ENCODE data around the gene ZNF512.

ZNF512 gene

GRCh38 chr2:27640722-27641245 lies 57.9 kb downstream of the ZNF512 start:
- no peak for DNase-seq

DNA sequence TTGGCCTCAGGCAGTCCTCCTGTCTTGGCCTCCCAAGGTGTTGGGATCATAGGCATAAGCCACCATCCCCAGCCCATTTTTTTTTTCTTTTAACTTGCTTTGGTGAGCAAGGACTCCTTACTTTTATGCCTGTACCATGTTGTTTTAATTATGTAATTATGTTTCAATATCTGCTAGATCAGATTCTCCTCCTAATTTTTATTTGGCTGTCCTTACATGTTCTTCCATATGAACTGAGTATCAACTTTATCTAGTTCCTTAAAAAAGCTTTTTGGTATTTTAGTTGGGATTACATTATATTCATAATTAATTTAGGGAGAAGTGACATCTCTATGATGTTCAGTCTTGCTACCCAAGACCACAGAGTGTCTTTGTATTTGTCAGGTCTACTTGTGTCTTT lies 62.4 kb downstream of the ZNF512 start:
- DNase-seq = no peak

DNA sequence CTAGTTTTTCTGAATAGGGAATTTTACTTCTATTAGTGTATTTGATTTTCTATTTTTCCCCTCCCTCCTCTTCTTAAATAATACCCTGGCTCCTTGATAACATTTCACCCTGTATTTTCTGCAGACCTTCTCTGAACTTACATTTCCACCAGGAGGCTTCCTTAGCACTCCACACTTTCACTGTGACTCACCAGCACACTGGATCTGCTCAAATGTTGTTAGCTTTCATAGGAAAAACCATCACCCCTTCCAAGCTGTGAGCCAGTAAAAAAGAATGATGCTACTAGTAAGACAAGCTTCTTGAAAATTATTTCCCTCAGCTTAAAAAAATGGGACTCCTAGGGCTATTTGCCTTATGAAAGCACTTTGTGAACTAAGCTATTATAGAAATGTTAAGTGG lies 64.4 kb downstream of the ZNF512 start:
- no peak for DNase-seq

GRCh38 chr2:27647737-27648136 lies 64.9 kb downstream of the ZNF512 start:
- no peak for DNase-seq

GRCh38 chr2:27651056-27651455 lies 68.2 kb downstream of the ZNF512 start:
- DNase-seq = no peak

DNA sequence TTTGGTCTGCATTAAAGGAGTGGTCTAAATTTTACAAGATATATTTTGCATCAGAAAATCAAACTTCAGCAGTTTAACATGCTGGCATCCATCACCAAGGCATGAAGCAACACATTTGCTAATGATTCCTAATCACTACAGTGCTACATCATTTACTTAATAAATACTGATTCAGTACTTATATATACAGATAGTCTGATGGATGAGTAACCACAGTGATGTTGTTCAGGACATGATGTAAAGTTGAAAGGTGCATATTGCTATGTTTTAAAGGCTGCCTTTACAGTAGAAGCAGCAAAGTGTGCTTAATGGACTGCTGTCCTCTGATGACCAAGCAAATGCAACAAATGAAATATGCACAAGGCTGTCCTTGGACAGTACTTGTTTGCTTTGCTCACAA lies 69.5 kb downstream of the ZNF512 start:
- DNase-seq = no peak

GRCh38 chr2:27652790-27653189 lies 69.9 kb downstream of the ZNF512 start:
- DNase-seq = no peak

GRCh38 chr2:27653397-27653796 lies 70.6 kb downstream of the ZNF512 start:
- no peak for DNase-seq

- DNase-seq = no peak
Observed at GRCh38 chr2:27655155-27655951, 72.5 kb downstream of the ZNF512 start.

DNA sequence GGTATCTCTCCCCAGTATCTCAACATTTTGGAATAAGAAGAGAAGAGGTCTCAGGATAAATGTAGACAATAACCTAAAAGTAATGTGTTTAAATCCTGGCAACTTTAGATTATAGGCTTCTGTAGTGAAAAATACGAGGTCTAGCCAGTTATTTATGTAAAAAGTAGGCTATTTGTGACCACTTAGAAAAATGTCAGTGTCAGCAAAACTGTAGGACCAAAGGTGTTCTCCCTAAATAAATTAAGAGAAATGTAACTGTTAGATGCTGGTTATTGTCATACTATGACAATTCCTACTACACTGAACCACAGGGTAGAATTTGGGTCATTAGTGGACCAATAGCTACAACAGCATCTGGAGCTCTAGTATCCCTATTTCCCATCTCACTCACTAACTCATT lies 78.5 kb downstream of the ZNF512 start:
- no peak for DNase-seq

DNA sequence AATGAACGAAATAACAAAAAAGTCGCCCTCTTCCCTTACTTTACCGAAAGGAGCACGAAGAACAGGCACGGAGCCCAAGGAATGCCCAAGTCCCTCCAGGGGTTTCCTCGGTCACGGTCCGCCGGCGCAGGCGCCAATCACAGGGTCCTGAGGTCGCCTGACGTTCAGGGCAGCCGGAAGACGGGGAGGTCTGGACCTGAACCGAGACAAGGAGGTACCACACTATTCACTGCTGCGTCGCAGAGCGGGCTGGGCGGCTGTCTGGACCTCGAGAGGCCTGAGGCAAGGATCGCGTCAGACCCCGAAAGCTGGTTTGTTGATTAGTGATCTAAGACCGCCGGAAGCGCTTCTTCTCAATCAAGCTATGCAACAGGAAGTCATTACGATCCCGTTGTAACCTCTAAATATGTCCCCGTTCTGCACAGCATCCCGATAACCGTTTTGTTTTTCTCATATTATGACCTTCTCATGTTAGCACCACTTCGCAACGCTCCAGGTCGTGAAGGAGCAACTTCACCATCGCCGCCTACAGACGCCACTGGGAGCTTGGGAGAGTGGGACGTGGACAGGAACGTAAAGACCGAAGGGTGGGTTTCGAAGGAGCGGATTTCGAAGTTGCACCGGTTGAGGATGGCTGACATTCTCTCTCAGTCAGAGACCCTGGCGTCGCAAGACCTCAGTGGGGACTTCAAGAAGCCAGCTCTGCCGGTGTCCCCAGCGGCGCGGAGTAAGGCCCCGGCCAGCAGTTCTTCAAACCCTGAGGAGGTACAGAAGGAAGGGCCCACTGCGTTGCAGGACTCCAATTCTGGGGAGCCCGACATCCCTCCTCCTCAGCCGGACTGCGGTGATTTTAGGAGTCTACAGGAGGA lies 80.7 kb downstream of the ZNF512 start, which contains the start of the genes SLC4A1AP and SUPT7L:
Gene SLC4A1AP, plus strand, starts transcription at position 605 of the 869 bp plus-strand sequence. Its CDS starts 26 bp downstream, at position 631.
Gene SUPT7L, minus strand, starts transcription at position 330 of the 869 bp plus-strand sequence. CDS start 1,422 bp downstream, outside the sequence.
- peak; percentile 49 for DNase-seq

- no peak for DNase-seq
Observed at GRCh38 chr2:27664154-27664574, 81.3 kb downstream of the ZNF512 start.

DNA sequence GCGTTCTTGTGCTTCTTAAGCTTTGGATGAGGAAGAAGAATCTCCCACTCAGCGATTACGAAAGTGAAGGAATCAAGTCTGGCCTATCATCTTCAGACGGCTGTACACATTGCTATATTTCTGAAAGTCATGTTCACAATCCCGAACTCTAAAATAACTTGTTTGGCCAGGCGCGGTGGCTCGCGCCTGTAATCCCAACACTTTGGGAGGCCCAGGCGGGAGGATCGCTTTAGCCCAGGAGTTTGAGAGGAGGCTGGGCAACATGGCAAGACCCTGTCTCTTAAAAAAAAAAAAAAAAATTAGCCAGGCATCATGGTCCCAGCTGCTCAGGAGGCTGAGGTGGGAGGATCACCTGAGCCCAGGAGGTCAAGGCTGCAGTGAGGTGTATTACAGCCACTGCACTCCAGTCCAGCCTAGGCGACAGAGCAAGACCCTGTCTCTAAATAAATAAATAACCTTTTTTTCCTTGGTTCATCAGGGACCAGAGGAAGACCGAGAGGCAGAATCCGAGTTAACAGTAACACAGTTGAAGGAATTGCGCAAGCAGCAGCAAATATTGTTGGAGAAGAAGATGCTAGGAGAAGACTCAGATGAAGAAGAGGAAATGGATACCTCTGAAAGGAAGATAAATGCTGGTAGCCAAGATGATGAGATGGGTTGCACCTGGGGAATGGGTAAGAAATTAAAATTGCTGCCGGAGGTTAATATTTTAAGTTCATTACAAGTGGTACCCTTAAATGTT lies 82.0 kb downstream of the ZNF512 start:
- DNase-seq = no peak

DNA sequence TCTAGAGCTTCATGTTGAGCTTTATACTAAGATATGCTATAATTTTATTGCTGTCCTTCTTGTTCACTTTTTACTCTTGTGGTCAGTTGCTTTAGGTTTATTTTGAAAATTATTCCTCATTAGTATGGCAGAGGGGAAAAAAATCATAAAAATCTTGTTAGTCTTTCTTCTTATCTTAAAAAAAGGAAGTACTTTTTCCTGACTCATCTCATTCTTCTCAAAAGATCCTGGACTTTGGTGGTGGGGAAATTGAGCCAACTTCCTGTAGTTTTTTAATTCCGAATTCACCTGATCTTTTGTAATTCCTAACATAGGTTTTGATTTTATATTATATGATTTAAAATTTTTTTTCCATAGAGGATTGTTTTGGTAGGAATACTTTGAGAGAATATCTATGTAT lies 84.6 kb downstream of the ZNF512 start:
- DNase-seq = no peak

DNA sequence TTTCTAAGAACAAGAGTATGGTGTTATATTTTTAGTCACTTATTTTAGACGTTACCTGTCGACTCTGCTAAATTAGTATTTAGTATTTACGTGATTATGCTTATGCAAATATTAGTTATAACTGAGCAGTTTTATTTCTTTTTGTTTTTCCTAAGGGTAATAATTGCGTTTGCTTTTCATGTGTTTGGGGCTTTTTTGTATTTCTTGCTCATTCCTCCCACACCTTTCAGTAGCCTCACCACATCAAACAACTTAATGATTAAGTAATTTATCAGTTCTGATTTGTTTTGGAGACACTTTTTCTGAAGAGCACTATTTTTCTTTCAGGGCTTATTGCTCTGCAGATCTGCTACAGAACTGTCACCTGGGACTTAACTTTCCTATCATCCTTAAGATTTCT lies 88.4 kb downstream of the ZNF512 start:
- no peak for DNase-seq
